Stimulated activated CD4-positive, alpha-beta T cell treated with anti-CD3 and anti-CD28 coated beads, Interleukin-1b, Interleukin-23, amount 100 ng/mL, for 1 hour (primary cell): Measurements from ENCODE around the gene NECTIN1.
"Not testable (repeated sequence)": the region's sequence is repeated elsewhere in the genome, so short reads cannot be mapped to it uniquely, and the experiment has no call there.

Source experiments
- DNase-seq, 2 donors: peaks; one replicate each; pipeline ENCODE4 v3.0.0-alpha.2; 2020; ENCODE audit warnings: low read depth in 2 of 2

NECTIN1 gene

GRCh38 chr11:119616586-119617339, 112.2 kb downstream of the NECTIN1 start:
- no peak for DNase-seq

GRCh38 chr11:119615882-119616196, 113.2 kb downstream of the NECTIN1 start:
- no peak for DNase-seq

- no peak for DNase-seq
Observed at GRCh38 chr11:119615003-119615881, 113.8 kb downstream of the NECTIN1 start.

- DNase-seq, result no peak
Observed at GRCh38 chr11:119614222-119615002, 114.6 kb downstream of the NECTIN1 start.

- DNase-seq, result no peak
Observed at GRCh38 chr11:119612814-119613213, 116.2 kb downstream of the NECTIN1 start.

GRCh38 chr11:119610836-119611426, 118.1 kb downstream of the NECTIN1 start:
- DNase-seq, result no peak

- no peak for DNase-seq
Observed at GRCh38 chr11:119608781-119609180, 120.2 kb downstream of the NECTIN1 start.

GRCh38 chr11:119608201-119608600, 120.8 kb downstream of the NECTIN1 start:
- DNase-seq, result no peak

GRCh38 chr11:119607726-119608125, 121.3 kb downstream of the NECTIN1 start:
- no peak for DNase-seq

GRCh38 chr11:119605137-119605665, 123.8 kb downstream of the NECTIN1 start:
- no peak for DNase-seq

GRCh38 chr11:119602745-119603373, 126.1 kb downstream of the NECTIN1 start:
- DNase-seq, result no peak

- no peak for DNase-seq
Observed at GRCh38 chr11:119599864-119600541, 129.0 kb downstream of the NECTIN1 start.

- not testable (repeated sequence) for DNase-seq
Observed at GRCh38 chr11:119595941-119596340, 133.1 kb downstream of the NECTIN1 start.

- DNase-seq, result no peak
Observed at GRCh38 chr11:119594639-119595249, 134.3 kb downstream of the NECTIN1 start.

GRCh38 chr11:119593346-119593745, 135.7 kb downstream of the NECTIN1 start:
- no peak for DNase-seq

GRCh38 chr11:119592642-119593041, 136.4 kb downstream of the NECTIN1 start:
- no peak for DNase-seq

GRCh38 chr11:119591836-119592310, 137.1 kb downstream of the NECTIN1 start:
- DNase-seq, result no peak

GRCh38 chr11:119590651-119591351, 138.2 kb downstream of the NECTIN1 start:
- no peak for DNase-seq

GRCh38 chr11:119589001-119589400, 140.0 kb downstream of the NECTIN1 start:
- DNase-seq, result no peak
